ENCODE measurements around the gene NUP43. TPM values are rescaled to one million over a fixed set of nuclear protein-coding genes. Genes with fewer than 3 reads are reported as not detected.

Gene NUP43
- total RNA-seq, 1 experiment from 2014 or later, result 79.1 TPM

DNA sequence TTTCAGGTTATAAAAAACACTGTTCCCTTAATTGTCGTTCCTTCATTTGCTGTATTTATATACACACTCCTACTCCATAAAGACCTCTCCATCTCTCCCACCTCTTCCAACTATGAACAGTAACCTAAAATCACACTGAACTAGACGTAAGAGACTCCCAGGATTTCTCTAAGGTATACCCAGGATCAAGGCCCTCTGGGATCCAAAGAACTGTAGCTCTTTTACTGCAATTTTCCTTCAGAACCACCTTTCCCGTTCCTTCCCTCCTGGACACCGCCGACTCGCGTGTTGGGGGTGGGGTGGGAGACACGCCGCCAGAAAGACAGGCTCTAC lies 29.1 kb downstream of the NUP43 start:
- DNase-seq (ENCODE audit: low spot score), result no peak
- CTCF ChIA-PET, result interaction anchor here (0.8 to 1.5 kb wide), 3 partner anchors 15 to 364 kb away, joined by 3 to 5 read pairs (median 4); partner anchors contain the start of gene NUP43
- POLR2A ChIA-PET, result interaction anchor here (1.3 kb wide), 1 partner anchor 32 kb away, joined by 3 read pairs; the partner anchor contains the start of gene PCMT1
- ATAC-seq, result no peak
- Mint-ChIP-seq H3K36me3 (no peaks in the 10 kb centered on the region), H3K4me1 (peaks cover 17% of the 10 kb centered on the region), H3K4me3 (peak overlapping the region; percentile 84), H3K9me3 (no peaks in the 10 kb centered on the region), H3K27ac (peak overlapping the region; percentile 85), H3K27me3 (ENCODE audit: low read depth) (no peaks in the 10 kb centered on the region)
- TF ChIP-seq ZNF121 (CRISPR knock-in tag; IDR thresholded peaks at IDR 0.05), result no peak

GRCh38 chr6:149716181-149716963 lies 30.0 kb downstream of the NUP43 start:
- ChIA-PET CTCF (no interaction called here), POLR2A (no interaction called here)
- no peaks in the 10 kb centered on the region for H3K9me3 Mint-ChIP-seq
- DNase-seq (ENCODE audit: low spot score) (no peak), ATAC-seq (no peak)
- peak overlapping the region; percentile 82 for H3K27ac Mint-ChIP-seq
- no peaks in the 10 kb centered on the region for H3K36me3 Mint-ChIP-seq
- TF ChIP-seq ZMAT4 (CRISPR knock-in tag; IDR thresholded peaks at IDR 0.05), result no peak
- no peak for TF ChIP-seq PRDM15 (CRISPR knock-in tag; IDR thresholded peaks at IDR 0.05)
- no peak for TF ChIP-seq ETV6 (CRISPR knock-in tag; IDR thresholded peaks at IDR 0.05)
- TF ChIP-seq, protein P1, sequence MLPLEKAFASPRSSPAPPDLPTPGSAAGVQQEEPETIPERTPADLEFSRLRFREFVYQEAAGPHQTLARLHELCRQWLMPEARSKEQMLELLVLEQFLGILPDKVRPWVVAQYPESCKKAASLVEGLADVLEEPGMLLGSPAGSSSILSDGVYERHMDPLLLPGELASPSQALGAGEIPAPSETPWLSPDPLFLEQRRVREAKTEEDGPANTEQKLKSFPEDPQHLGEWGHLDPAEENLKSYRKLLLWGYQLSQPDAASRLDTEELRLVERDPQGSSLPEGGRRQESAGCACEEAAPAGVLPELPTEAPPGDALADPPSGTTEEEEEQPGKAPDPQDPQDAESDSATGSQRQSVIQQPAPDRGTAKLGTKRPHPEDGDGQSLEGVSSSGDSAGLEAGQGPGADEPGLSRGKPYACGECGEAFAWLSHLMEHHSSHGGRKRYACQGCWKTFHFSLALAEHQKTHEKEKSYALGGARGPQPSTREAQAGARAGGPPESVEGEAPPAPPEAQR (CRISPR knock-in tag; IDR thresholded peaks at IDR 0.05), result no peak
- TF ChIP-seq NFATC4 (CRISPR knock-in tag; IDR thresholded peaks at IDR 0.05), result no peak
- no peak for TF ChIP-seq NR2C2 (CRISPR knock-in tag; IDR thresholded peaks at IDR 0.05)
- no peak for TF ChIP-seq ATF3 (CRISPR knock-in tag; conservative IDR thresholded peaks at IDR 0.05)
- no peak for TF ChIP-seq ZNF219 (CRISPR knock-in tag; IDR thresholded peaks at IDR 0.05; ENCODE audit: borderline replicate concordance)
- TF ChIP-seq EMX1 (CRISPR knock-in tag; IDR thresholded peaks at IDR 0.05), result no peak
- no peak for TF ChIP-seq IRF1 (CRISPR knock-in tag; IDR thresholded peaks at IDR 0.05)
- TF ChIP-seq NFE2L1 (CRISPR knock-in tag; IDR thresholded peaks at IDR 0.05), result no peak
- peaks cover 21% of the 10 kb centered on the region for H3K4me1 Mint-ChIP-seq
- peak overlapping the region; percentile 84 for H3K4me3 Mint-ChIP-seq
- no peaks in the 10 kb centered on the region for H3K27me3 Mint-ChIP-seq (ENCODE audit: low read depth)

- Mint-ChIP-seq H3K4me1 (peaks cover 33% of the 10 kb centered on the region), H3K4me3 (no peak overlapping the region), H3K9me3 (no peaks in the 10 kb centered on the region), H3K27ac (no peak overlapping the region), H3K27me3 (ENCODE audit: low read depth) (no peaks in the 10 kb centered on the region), H3K36me3 (no peaks in the 10 kb centered on the region)
- ATAC-seq, result no peak
- ChIA-PET CTCF (no interaction called here), POLR2A (no interaction called here)
- DNase-seq (ENCODE audit: low spot score), result no peak
- no peak for TF ChIP-seq ATF2 (CRISPR knock-in tag; IDR thresholded peaks at IDR 0.05; ENCODE audit: borderline replicate concordance, low read depth)
- no peak for TF ChIP-seq ZNF317 (CRISPR knock-in tag; IDR thresholded peaks at IDR 0.05; ENCODE audit: borderline replicate concordance, low read depth)
- TF ChIP-seq, protein P2, sequence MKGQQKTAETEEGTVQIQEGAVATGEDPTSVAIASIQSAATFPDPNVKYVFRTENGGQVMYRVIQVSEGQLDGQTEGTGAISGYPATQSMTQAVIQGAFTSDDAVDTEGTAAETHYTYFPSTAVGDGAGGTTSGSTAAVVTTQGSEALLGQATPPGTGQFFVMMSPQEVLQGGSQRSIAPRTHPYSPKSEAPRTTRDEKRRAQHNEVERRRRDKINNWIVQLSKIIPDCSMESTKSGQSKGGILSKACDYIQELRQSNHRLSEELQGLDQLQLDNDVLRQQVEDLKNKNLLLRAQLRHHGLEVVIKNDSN (CRISPR knock-in tag; IDR thresholded peaks at IDR 0.05), result no peak
- TF ChIP-seq KAT7 (CRISPR knock-in tag; IDR thresholded peaks at IDR 0.05; ENCODE audit: borderline replicate concordance), result no peak
- TF ChIP-seq RORB (CRISPR knock-in tag; IDR thresholded peaks at IDR 0.05), result no peak
- TF ChIP-seq, protein P3, sequence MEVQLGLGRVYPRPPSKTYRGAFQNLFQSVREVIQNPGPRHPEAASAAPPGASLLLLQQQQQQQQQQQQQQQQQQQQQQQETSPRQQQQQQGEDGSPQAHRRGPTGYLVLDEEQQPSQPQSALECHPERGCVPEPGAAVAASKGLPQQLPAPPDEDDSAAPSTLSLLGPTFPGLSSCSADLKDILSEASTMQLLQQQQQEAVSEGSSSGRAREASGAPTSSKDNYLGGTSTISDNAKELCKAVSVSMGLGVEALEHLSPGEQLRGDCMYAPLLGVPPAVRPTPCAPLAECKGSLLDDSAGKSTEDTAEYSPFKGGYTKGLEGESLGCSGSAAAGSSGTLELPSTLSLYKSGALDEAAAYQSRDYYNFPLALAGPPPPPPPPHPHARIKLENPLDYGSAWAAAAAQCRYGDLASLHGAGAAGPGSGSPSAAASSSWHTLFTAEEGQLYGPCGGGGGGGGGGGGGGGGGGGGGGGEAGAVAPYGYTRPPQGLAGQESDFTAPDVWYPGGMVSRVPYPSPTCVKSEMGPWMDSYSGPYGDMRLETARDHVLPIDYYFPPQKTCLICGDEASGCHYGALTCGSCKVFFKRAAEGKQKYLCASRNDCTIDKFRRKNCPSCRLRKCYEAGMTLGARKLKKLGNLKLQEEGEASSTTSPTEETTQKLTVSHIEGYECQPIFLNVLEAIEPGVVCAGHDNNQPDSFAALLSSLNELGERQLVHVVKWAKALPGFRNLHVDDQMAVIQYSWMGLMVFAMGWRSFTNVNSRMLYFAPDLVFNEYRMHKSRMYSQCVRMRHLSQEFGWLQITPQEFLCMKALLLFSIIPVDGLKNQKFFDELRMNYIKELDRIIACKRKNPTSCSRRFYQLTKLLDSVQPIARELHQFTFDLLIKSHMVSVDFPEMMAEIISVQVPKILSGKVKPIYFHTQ (CRISPR knock-in tag; IDR thresholded peaks at IDR 0.05), result no peak
- no peak for TF ChIP-seq FOXJ3 (CRISPR knock-in tag; IDR thresholded peaks at IDR 0.05; ENCODE audit: borderline replicate concordance)
- no peak for TF ChIP-seq GABPB1 (CRISPR knock-in tag; IDR thresholded peaks at IDR 0.05)
- no peak for TF ChIP-seq ZNF263 (CRISPR knock-in tag; IDR thresholded peaks at IDR 0.05; ENCODE audit: low read depth)
Measured at GRCh38 chr6:149714442-149714841, 31.9 kb downstream of the NUP43 start.
